Activated CD4-positive, alpha-beta T cell treated with anti-CD3 and anti-CD28 coated beads for 36 hours (primary cell): ENCODE data around the gene DBH. TPM values are rescaled to one million over a fixed set of nuclear protein-coding genes. Genes with fewer than 3 reads are reported as not detected.
"Not testable (repeated sequence)": the region's sequence is repeated elsewhere in the genome, so short reads cannot be mapped to it uniquely, and the experiment has no call there.

ENCODE experiments used
- ATAC-seq: fragments of 200-7000 bp; cut with Tn5 transposase; one replicate; pipeline ENCODE4 v1.10.0; 2021; ENCODE audit warnings: mild to moderate bottlenecking, moderate library complexity
- CTCF ChIA-PET: fragments of 350-600 bp; sonication (Branson Sonifier 250); formaldehyde crosslinking; loops from one replicate; lab custom pipeline; 2021; ENCODE audit warnings: antibody characterized with exemption; lab: Charles Lee
- POLR2A ChIA-PET: fragments of 350-600 bp; sonication (Branson Sonifier 250); formaldehyde crosslinking; loops from one replicate; lab custom pipeline; 2021; ENCODE audit warnings: antibody characterized with exemption, inconsistent platforms; lab: Charles Lee
- DNase-seq: peaks from one replicate; pipeline ENCODE4 v3.0.0-alpha.2; 2020
- H3K27ac Mint-ChIP-seq: one replicate; pipeline ENCODE4 v1.8.0; 2021; ENCODE audit warnings: mixed read lengths
- H3K27me3 Mint-ChIP-seq: one replicate; pipeline ENCODE4 v1.8.0; 2021; ENCODE audit warnings: mixed read lengths
- H3K36me3 Mint-ChIP-seq: one replicate; pipeline ENCODE4 v1.8.0; 2021; ENCODE audit warnings: low read depth, mixed read lengths
- H3K4me1 Mint-ChIP-seq: one replicate; pipeline ENCODE4 v1.8.0; 2021; ENCODE audit warnings: mixed read lengths
- H3K4me3 Mint-ChIP-seq: one replicate; pipeline ENCODE4 v1.8.0; 2021; ENCODE audit warnings: mild to moderate bottlenecking, moderate library complexity, mixed read lengths
- H3K9me3 Mint-ChIP-seq: one replicate; pipeline ENCODE4 v1.8.0; 2021; ENCODE audit warnings: low read depth, mixed read lengths
- intact Hi-C, 2 experiments: fragments of 100-400 bp; cut with DNase I in 1 of 2; cut with micrococcal nuclease in 1 of 2; formaldehyde crosslinking; loops; one replicate each; pipeline versions ENCODE4 v1.14.2 to v1.15.1; 2022 to 2024; cut with DNase I, micrococcal nuclease
- total RNA-seq, 2 experiments: library from RNA; stranded (reverse); gene quantifications; one replicate each; pipeline ENCODE4 v1.2.3, GENCODE V29; 2021

The DBH gene
- total RNA-seq, 2 experiments from 2014 or later = not detected

- no peak overlapping the region for H3K4me3 Mint-ChIP-seq
- peaks cover 11% of the 10 kb centered on the region for H3K27me3 Mint-ChIP-seq
- intact Hi-C loops = no loop called here
- no peaks in the 10 kb centered on the region for H3K9me3 Mint-ChIP-seq
- no peak overlapping the region for H3K27ac Mint-ChIP-seq
- DNase-seq (no peak), ATAC-seq (no peak)
- no peaks in the 10 kb centered on the region for H3K36me3 Mint-ChIP-seq
- H3K4me1 Mint-ChIP-seq = no peaks in the 10 kb centered on the region
- ChIA-PET POLR2A (no interaction called here), CTCF (interaction anchor here (0.7 kb wide), 1 partner anchor 32 kb away, joined by 3 read pairs; no protein-coding TSS in a partner anchor)
These were observed 22.7 kb upstream of the DBH start for GRCh38 chr9:133613432-133613831.

GRCh38 chr9:133614056-133614455 lies 22.1 kb upstream of the DBH start:
- ChIA-PET CTCF (interaction anchor here (0.7 kb wide), 1 partner anchor 33 kb away, joined by 3 read pairs; no protein-coding TSS in a partner anchor), POLR2A (no interaction called here)
- ATAC-seq = no peak
- Mint-ChIP-seq H3K36me3 (no peaks in the 10 kb centered on the region), H3K27ac (no peak overlapping the region), H3K27me3 (peaks cover 10% of the 10 kb centered on the region), H3K9me3 (no peaks in the 10 kb centered on the region), H3K4me1 (no peaks in the 10 kb centered on the region), H3K4me3 (no peak overlapping the region)
- intact Hi-C loops = no loop called here
- no peak for DNase-seq

DNA sequence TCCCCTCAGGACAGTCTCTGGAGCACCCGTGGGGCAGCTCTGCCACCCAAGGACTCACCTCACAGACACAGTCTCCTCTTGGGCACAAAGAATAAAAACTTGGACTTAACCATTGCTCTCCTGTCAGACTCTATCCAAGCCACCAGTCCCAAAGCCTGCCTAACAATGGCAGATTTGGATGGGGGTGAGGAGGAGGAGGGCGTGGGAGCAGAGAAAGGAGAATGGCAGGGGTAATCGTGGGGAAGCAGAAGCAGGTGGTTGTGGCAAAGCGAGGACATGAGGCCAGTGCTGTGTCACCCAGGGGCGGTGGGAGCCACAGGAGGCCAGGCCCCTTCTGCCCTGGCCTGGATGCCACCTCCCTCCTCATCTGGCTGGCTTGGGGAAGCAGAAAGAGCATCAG lies 21.5 kb upstream of the DBH start:
- CTCF ChIA-PET = interaction anchor here (0.7 kb wide), 1 partner anchor 72 kb away, joined by 3 read pairs; no protein-coding TSS in a partner anchor
- Mint-ChIP-seq H3K4me3 (no peak overlapping the region), H3K4me1 (peaks cover 4% of the 10 kb centered on the region), H3K36me3 (no peaks in the 10 kb centered on the region), H3K27me3 (peaks cover 7% of the 10 kb centered on the region), H3K27ac (no peak overlapping the region), H3K9me3 (no peaks in the 10 kb centered on the region)
- intact Hi-C loops = no loop called here
- ATAC-seq = no peak
- POLR2A ChIA-PET = no interaction called here
- DNase-seq = no peak

DNA sequence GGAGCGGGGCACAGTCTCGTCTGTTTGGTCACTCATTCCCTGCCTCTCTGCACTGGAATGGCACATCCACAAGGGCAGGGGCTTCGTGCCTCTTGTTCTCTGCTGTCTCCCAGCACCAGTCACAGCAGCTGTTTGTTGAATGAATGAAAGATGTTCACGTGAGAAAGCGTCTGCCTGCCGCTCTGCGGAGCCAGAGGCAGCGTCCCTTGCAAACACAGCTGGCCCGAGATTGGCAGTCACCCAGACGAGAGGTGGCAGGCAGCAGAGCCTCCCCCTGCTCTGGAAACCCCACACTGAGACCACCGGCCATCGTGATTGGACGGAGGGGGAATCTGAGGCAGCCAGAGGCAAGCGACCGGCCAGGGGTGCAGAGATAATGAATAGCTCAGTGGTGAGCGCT lies 21.0 kb upstream of the DBH start:
- H3K4me1 Mint-ChIP-seq = peaks cover 9% of the 10 kb centered on the region
- no peaks in the 10 kb centered on the region for H3K9me3 Mint-ChIP-seq
- POLR2A ChIA-PET = no interaction called here
- CTCF ChIA-PET = interaction anchor here (0.7 kb wide), 1 partner anchor 72 kb away, joined by 3 read pairs; no protein-coding TSS in a partner anchor
- DNase-seq = no peak
- intact Hi-C loops = no loop called here
- no peak overlapping the region for H3K4me3 Mint-ChIP-seq
- ATAC-seq = no peak
- H3K36me3 Mint-ChIP-seq = no peaks in the 10 kb centered on the region
- H3K27me3 Mint-ChIP-seq = peaks cover 4% of the 10 kb centered on the region
- H3K27ac Mint-ChIP-seq = no peak overlapping the region

DNA sequence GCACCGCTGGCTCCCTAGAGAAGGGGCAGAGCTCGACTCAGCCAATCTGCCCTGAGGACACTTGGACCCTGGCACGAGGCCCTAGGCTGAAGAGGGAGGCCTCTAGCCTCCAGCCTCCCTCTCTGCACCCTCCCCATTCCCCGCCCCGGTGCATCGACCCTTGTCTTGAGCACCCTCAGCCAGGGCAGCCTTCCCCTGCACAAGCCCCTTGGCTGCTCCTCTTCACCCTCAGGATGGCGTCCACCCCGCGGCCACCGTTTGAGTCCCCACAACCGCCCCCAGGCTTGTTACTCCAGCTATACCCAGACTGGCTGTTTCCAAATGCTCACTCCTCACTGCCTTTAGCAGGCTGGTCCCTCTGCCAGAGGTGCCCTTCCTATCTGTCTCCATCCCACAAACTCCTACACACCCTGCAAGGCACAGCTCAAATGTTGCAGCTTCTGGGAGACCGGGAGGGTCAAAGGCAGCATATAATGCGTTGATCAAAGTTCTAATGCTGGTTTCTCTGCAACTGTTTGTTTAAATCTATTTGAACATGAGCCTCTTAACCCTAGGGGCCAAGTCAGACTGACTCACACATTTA lies 20.5 kb upstream of the DBH start:
- Mint-ChIP-seq H3K27ac (no peak overlapping the region), H3K4me1 (peaks cover 14% of the 10 kb centered on the region), H3K4me3 (no peak overlapping the region), H3K36me3 (no peaks in the 10 kb centered on the region), H3K27me3 (no peaks in the 10 kb centered on the region), H3K9me3 (no peaks in the 10 kb centered on the region)
- intact Hi-C loops = no loop called here
- ChIA-PET CTCF (no interaction called here), POLR2A (no interaction called here)
- no peak for DNase-seq
- no peak for ATAC-seq

- ChIA-PET CTCF (interaction anchor here (0.6 kb wide), 1 partner anchor 9 kb away, joined by 3 read pairs; no protein-coding TSS in a partner anchor), POLR2A (no interaction called here)
- no peak overlapping the region for H3K4me3 Mint-ChIP-seq
- no peaks in the 10 kb centered on the region for H3K36me3 Mint-ChIP-seq
- intact Hi-C loops = no loop called here
- ATAC-seq = no peak
- no peak overlapping the region for H3K27ac Mint-ChIP-seq
- peaks cover 25% of the 10 kb centered on the region for H3K4me1 Mint-ChIP-seq
- H3K9me3 Mint-ChIP-seq = no peaks in the 10 kb centered on the region
- H3K27me3 Mint-ChIP-seq = no peaks in the 10 kb centered on the region
- DNase-seq = no peak
These were observed 19.3 kb upstream of the DBH start for GRCh38 chr9:133616643-133617405.

GRCh38 chr9:133618726-133619125 lies 17.4 kb upstream of the DBH start:
- no peaks in the 10 kb centered on the region for H3K9me3 Mint-ChIP-seq
- H3K4me3 Mint-ChIP-seq = no peak overlapping the region
- POLR2A ChIA-PET = no interaction called here
- ATAC-seq = no peak
- no peaks in the 10 kb centered on the region for H3K27me3 Mint-ChIP-seq
- intact Hi-C loops = no loop called here
- DNase-seq = no peak
- no peaks in the 10 kb centered on the region for H3K36me3 Mint-ChIP-seq
- no peak overlapping the region for H3K27ac Mint-ChIP-seq
- CTCF ChIA-PET = no interaction called here
- peaks cover 33% of the 10 kb centered on the region for H3K4me1 Mint-ChIP-seq

GRCh38 chr9:133619791-133620190 lies 16.4 kb upstream of the DBH start:
- ATAC-seq (peak; percentile 84), DNase-seq (peak; percentile 73)
- Mint-ChIP-seq H3K9me3 (no peaks in the 10 kb centered on the region), H3K4me1 (peaks cover 33% of the 10 kb centered on the region), H3K27me3 (no peaks in the 10 kb centered on the region), H3K27ac (peak overlapping the region; percentile 70), H3K4me3 (no peak overlapping the region), H3K36me3 (no peaks in the 10 kb centered on the region)
- CTCF ChIA-PET = interaction anchor here (0.7 kb wide), 1 partner anchor 123 kb away, joined by 3 read pairs; no protein-coding TSS in a partner anchor
- intact Hi-C loops = no loop called here
- POLR2A ChIA-PET = no interaction called here

GRCh38 chr9:133621725-133622267 lies 14.4 kb upstream of the DBH start:
- Mint-ChIP-seq H3K36me3 (no peaks in the 10 kb centered on the region), H3K9me3 (peaks cover 7% of the 10 kb centered on the region), H3K27me3 (no peaks in the 10 kb centered on the region), H3K27ac (no peak overlapping the region), H3K4me3 (no peak overlapping the region), H3K4me1 (peaks cover 33% of the 10 kb centered on the region)
- ATAC-seq (no peak), DNase-seq (no peak)
- intact Hi-C loops = no loop called here
- CTCF ChIA-PET = no interaction called here
- POLR2A ChIA-PET = no interaction called here

- Mint-ChIP-seq H3K36me3 (no peaks in the 10 kb centered on the region), H3K27ac (no peak overlapping the region), H3K9me3 (peaks cover 8% of the 10 kb centered on the region), H3K27me3 (no peaks in the 10 kb centered on the region), H3K4me1 (peaks cover 33% of the 10 kb centered on the region), H3K4me3 (no peak overlapping the region)
- CTCF ChIA-PET = interaction anchor here (0.6 kb wide), 1 partner anchor 12 kb away, joined by 3 read pairs; no protein-coding TSS in a partner anchor
- POLR2A ChIA-PET = no interaction called here
- intact Hi-C loops = no loop called here
- DNase-seq (no peak), ATAC-seq (no peak)
These were observed 13.6 kb upstream of the DBH start for GRCh38 chr9:133622555-133622954.

DNA sequence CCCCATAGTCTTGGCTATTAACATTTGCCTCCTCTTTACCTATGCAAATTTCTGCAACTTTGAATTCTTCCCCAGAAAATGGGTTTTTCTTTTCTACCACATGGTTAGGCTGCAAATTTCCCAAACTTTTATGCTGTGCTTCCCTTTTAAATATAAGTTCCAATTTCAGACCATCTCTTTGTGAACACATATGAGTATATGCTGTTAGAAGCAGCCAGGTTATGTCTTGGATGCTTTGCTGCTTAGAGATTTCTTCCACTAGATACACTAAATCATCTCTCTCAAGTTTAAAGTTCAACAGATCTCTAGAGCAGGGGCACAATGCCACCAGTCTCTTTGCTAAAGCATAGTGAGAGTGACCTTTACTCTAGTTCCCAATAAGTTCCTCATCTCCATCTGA lies 10.2 kb upstream of the DBH start:
- DNase-seq, ATAC-seq, H3K27ac Mint-ChIP-seq, POLR2A ChIA-PET, H3K36me3 Mint-ChIP-seq, H3K9me3 Mint-ChIP-seq, intact Hi-C loops, H3K27me3 Mint-ChIP-seq, H3K4me3 Mint-ChIP-seq, CTCF ChIA-PET: not testable (repeated sequence)
- peaks cover 16% of the 10 kb centered on the region for H3K4me1 Mint-ChIP-seq

GRCh38 chr9:133627341-133627740 lies 8.8 kb upstream of the DBH start:
- Mint-ChIP-seq H3K27me3 (no peaks in the 10 kb centered on the region), H3K36me3 (no peaks in the 10 kb centered on the region), H3K4me1 (peaks cover 3% of the 10 kb centered on the region), H3K27ac (no peak overlapping the region), H3K4me3 (no peak overlapping the region), H3K9me3 (peaks cover 8% of the 10 kb centered on the region)
- DNase-seq (no peak), ATAC-seq (no peak)
- ChIA-PET POLR2A (no interaction called here), CTCF (no interaction called here)
- intact Hi-C loops = no loop called here
